Fibroblast of villous mesenchyme (primary cell): Measurements from ENCODE around the gene LCT. TPM values are rescaled to one million over a fixed set of nuclear protein-coding genes. Genes with fewer than 3 reads are reported as not detected.

ENCODE experiments used
- DNase-seq: peaks from one replicate; pipeline ENCODE4 v3.0.0-alpha.2; 2010; ENCODE audit warnings: low read depth
- H3K4me3 ChIP-seq: 2 replicates; pipeline ENCODE4 v1.5.1; 2011; ENCODE audit warnings: low read depth, mild to moderate bottlenecking, low read length
- CTCF ChIP-seq: IDR thresholded peaks from 2 replicates; pipeline ENCODE4 v1.5.1; 2012; ENCODE audit warnings: low read depth, mild to moderate bottlenecking, low read length; ENCODE audit not compliant: insufficient read depth
- small RNA-seq: library from RNA; depleted of rRNA; stranded (forward); fragments of <200 nt; gene quantifications from one replicate; pipeline ENCODE3, GENCODE V24; 2012
- total RNA-seq: library from RNA; depleted of rRNA; stranded (reverse); fragments of >200 nt; gene quantifications from 2 replicates; pipeline ENCODE4 v1.2.3, GENCODE V29; 2012

LCT gene
- total RNA-seq, 1 donor = under 0.01 TPM

GRCh38 chr2:135740206-135740605, 96.8 kb downstream of the LCT start:
- no peak for TF ChIP-seq CTCF
- no peak for DNase-seq
- H3K4me3 ChIP-seq = no peak overlapping the region

Small RNAs within 50 kb of the gene (small RNA-seq; reads per million reads assigned to genes)
- gene RF00019 = not detected

Other genes with a start within 250 kb of the LCT start
- gene UBXN4, start 95.3 kb downstream of the LCT start, total RNA-seq = 66.7 and 96.3 TPM in 2 replicates
- gene MCM6, start 39.3 kb upstream of the LCT start, total RNA-seq = 12.6 and 13.8 TPM in 2 replicates
- 67.0 and 94.1 TPM in 2 replicates for gene DARS1, start 148.4 kb upstream of the LCT start, total RNA-seq